HK-2 (cell line): Measurements from ENCODE around the gene SLC22A16.
A peak's percentile ranks its signal among the peaks of the same experiment; 100 is the strongest.

Experiments
- DNase-seq: peaks from one replicate; pipeline ENCODE4 v3.0.0-alpha.2; 2018; ENCODE audit not compliant: unreplicated experiment

Gene SLC22A16

GRCh38 chr6:110448846-110449540, 27.4 kb downstream of the SLC22A16 start:
- DNase-seq = no peak

GRCh38 chr6:110447761-110448160, 28.7 kb downstream of the SLC22A16 start:
- DNase-seq = no peak

GRCh38 chr6:110446405-110446804, 30.0 kb downstream of the SLC22A16 start:
- no peak for DNase-seq

- DNase-seq = no peak
These were observed 36.4 kb downstream of the SLC22A16 start for GRCh38 chr6:110440026-110440425.

GRCh38 chr6:110439356-110439755, 37.1 kb downstream of the SLC22A16 start:
- no peak for DNase-seq

- DNase-seq = no peak
These were observed 41.3 kb downstream of the SLC22A16 start for GRCh38 chr6:110434961-110435602.

GRCh38 chr6:110432285-110432900, 44.0 kb downstream of the SLC22A16 start:
- no peak for DNase-seq

- DNase-seq = no peak
These were observed 45.7 kb downstream of the SLC22A16 start for GRCh38 chr6:110430741-110431140.

GRCh38 chr6:110430236-110430635, 46.2 kb downstream of the SLC22A16 start:
- DNase-seq = no peak

- DNase-seq = no peak
These were observed 48.3 kb downstream of the SLC22A16 start for GRCh38 chr6:110428153-110428552.

GRCh38 chr6:110425816-110426215, 50.6 kb downstream of the SLC22A16 start:
- DNase-seq = no peak

- no peak for DNase-seq
These were observed 54.0 kb downstream of the SLC22A16 start for GRCh38 chr6:110422444-110422822.

GRCh38 chr6:110421749-110422443, 54.5 kb downstream of the SLC22A16 start:
- DNase-seq = no peak

- no peak for DNase-seq
These were observed 57.2 kb downstream of the SLC22A16 start for GRCh38 chr6:110419028-110419739.

- no peak for DNase-seq
These were observed 57.8 kb downstream of the SLC22A16 start for GRCh38 chr6:110418594-110418993.

- DNase-seq = peak; percentile 39
These were observed 61.1 kb downstream of the SLC22A16 start, which contains the start of gene DDO for GRCh38 chr6:110415086-110415916. TSS of gene DDO (minus strand) at chr6:110415575. CDS start at chr6:110413462, 2,113 bp downstream.

- DNase-seq = no peak
These were observed 61.7 kb downstream of the SLC22A16 start for GRCh38 chr6:110414669-110415068.

- no peak for DNase-seq
These were observed 64.1 kb downstream of the SLC22A16 start for GRCh38 chr6:110412360-110412759.

- no peak for DNase-seq
These were observed 65.9 kb downstream of the SLC22A16 start for GRCh38 chr6:110410511-110410910.

GRCh38 chr6:110409794-110410193, 66.6 kb downstream of the SLC22A16 start:
- no peak for DNase-seq

- DNase-seq = no peak
These were observed 67.5 kb downstream of the SLC22A16 start for GRCh38 chr6:110408901-110409300.
